K562 (cell line): ENCODE results near the gene KRT8. TPM values are rescaled to one million over a fixed set of nuclear protein-coding genes. Genes with fewer than 3 reads are reported as not detected.

Experiments
- CBX1 ChIP-seq: sonication (generic); IDR thresholded peaks from 2 replicates; pipeline ENCODE4 v1.6.1; 2016; ENCODE audit warnings: antibody characterized with exemption, low read depth, mild to moderate bottlenecking
- CCNT2 ChIP-seq: IDR thresholded peaks from 2 replicates; pipeline ENCODE4 v1.6.1; 2011; ENCODE audit warnings: borderline replicate concordance, low read depth, mild to moderate bottlenecking, moderate library complexity, mixed read lengths, low read length; ENCODE audit not compliant: insufficient read length; ENCODE audit errors: extremely low read depth
- DMBX1 ChIP-seq: fragments of 250-450 bp; sonication (Bioruptor Pico); IDR thresholded peaks from 2 replicates; pipeline ENCODE4 v1.8.0; 2022; ENCODE audit warnings: inconsistent platforms, mild to moderate bottlenecking, moderate library complexity, borderline replicate concordance
- ESRRA ChIP-seq: fragments of 450-650 bp; IDR thresholded peaks from 2 replicates; pipeline ENCODE4 v1.6.1; 2014; ENCODE audit warnings: low read depth, mild to moderate bottlenecking, moderate library complexity, borderline replicate concordance
- EZH2 ChIP-seq: IDR thresholded peaks from 2 replicates; pipeline ENCODE4 v1.6.1; 2012; ENCODE audit warnings: low read depth, mild to moderate bottlenecking, inconsistent platforms, low read length, borderline replicate concordance
- HDAC6 ChIP-seq: IDR thresholded peaks from 2 replicates; pipeline ENCODE4 v1.6.1; 2012; ENCODE audit warnings: low read depth, mild to moderate bottlenecking, control low read depth, inconsistent platforms, low read length, moderate library complexity
- HNRNPUL1 ChIP-seq: fragments of 200-400 bp; formaldehyde crosslinking; IDR thresholded peaks from 2 replicates; pipeline ENCODE4 v1.6.1; 2017; ENCODE audit warnings: low read length
- MIER1 ChIP-seq: fragments of 450-650 bp; IDR thresholded peaks from 2 replicates; pipeline ENCODE4 v1.6.1; 2016; ENCODE audit warnings: antibody characterized with exemption, mild to moderate bottlenecking, low read depth
- MNT ChIP-seq, 2 experiments: fragments of 450-650 bp; conservative IDR thresholded peaks; 2 replicates each; pipeline ENCODE4 v1.6.1; 2017; ENCODE audit warnings: mild to moderate bottlenecking in 2 of 2, moderate library complexity in 2 of 2
- NR2C2 ChIP-seq, 2 experiments: fragments of 200-800 bp in 1 of 2; sonication (Bioruptor generic) in 1 of 2; sonication (generic) in 1 of 2; formaldehyde crosslinking in 1 of 2; IDR thresholded peaks; 2 replicates each; pipeline versions ENCODE4 v1.6.1 to v1.8.0; 2016 to 2022; ENCODE audit warnings: mild to moderate bottlenecking in 1 of 2, missing compliant biosample characterization in 1 of 2, missing genetic modification characterization in 1 of 2, missing genetic modification reagents in 1 of 2
- NUFIP1 ChIP-seq: fragments of 450-650 bp; IDR thresholded peaks from 2 replicates; pipeline ENCODE4 v1.6.1; 2018; ENCODE audit not compliant: partially characterized antibody
- PKNOX1 ChIP-seq: fragments of 450-650 bp; IDR thresholded peaks from 2 replicates; pipeline ENCODE4 v1.6.1; 2016
- RAD21 ChIP-seq, 2 experiments: fragments of 250-450 bp in 1 of 2; fragments of 450-650 bp in 1 of 2; sonication (Bioruptor Pico) in 1 of 2; formaldehyde crosslinking in 1 of 2; IDR thresholded peaks in 1 of 2; conservative IDR thresholded peaks in 1 of 2; 2 replicates each; pipeline versions ENCODE4 v1.4.0 to v1.8.0; 2020 to 2022; ENCODE audit warnings: mild to moderate bottlenecking in 2 of 2, moderate library complexity in 1 of 2
- SMAD4 ChIP-seq: fragments of 250-450 bp; sonication (Bioruptor Pico); conservative IDR thresholded peaks from 2 replicates; pipeline ENCODE4 v1.8.0; 2021; ENCODE audit warnings: inconsistent platforms, mild to moderate bottlenecking, moderate library complexity
- SMARCC2 ChIP-seq: fragments of 450-650 bp; IDR thresholded peaks from 2 replicates; pipeline ENCODE4 v1.6.1; 2017; ENCODE audit warnings: antibody characterized with exemption, moderate library complexity, mild to moderate bottlenecking, low read depth
- SNRNP70 ChIP-seq: fragments of 200-400 bp; formaldehyde crosslinking; optimal IDR thresholded peaks from 2 replicates; pipeline ENCODE3; 2017; ENCODE audit warnings: low read depth, low read length
- SOX6 ChIP-seq: fragments of 450-650 bp; IDR thresholded peaks from 2 replicates; pipeline ENCODE4 v1.6.1; 2014; ENCODE audit warnings: mild to moderate bottlenecking
- USF1 ChIP-seq: sonication (generic); formaldehyde crosslinking; IDR thresholded peaks from 2 replicates; pipeline ENCODE4 v1.9.0; 2022; ENCODE audit warnings: mild to moderate bottlenecking, missing genetic modification reagents
- YY1 ChIP-seq, 3 experiments: IDR thresholded peaks; 2 replicates each; pipeline ENCODE4 v1.6.1; 2011; ENCODE audit warnings: low read length in 2 of 3, mild to moderate bottlenecking in 2 of 3, moderate library complexity in 2 of 3, borderline replicate concordance in 1 of 3, control low read depth in 1 of 3, low read depth in 1 of 3; ENCODE audit not compliant: insufficient read depth in 3 of 3, insufficient replicate concordance in 2 of 3, control insufficient read depth in 1 of 3, insufficient read length in 1 of 3; ENCODE audit errors: extremely low read depth in 1 of 3
- ZBED1 ChIP-seq: IDR thresholded peaks from 2 replicates; pipeline ENCODE4 v1.6.1; 2014
- ZNF23 ChIP-seq: fragments of 250-450 bp; sonication (Bioruptor Pico); IDR thresholded peaks from 2 replicates; pipeline ENCODE4 v1.4.0; 2020; ENCODE audit warnings: mild to moderate bottlenecking
- ZNF778 ChIP-seq: fragments of 450-650 bp; formaldehyde crosslinking; IDR thresholded peaks from 2 replicates; pipeline ENCODE4 v1.4.0; 2020; ENCODE audit warnings: mild to moderate bottlenecking, moderate library complexity
- polyA plus RNA-seq, 8 experiments: library from polyadenylated mRNA; depleted of rRNA in 4 of 8; stranded (reverse) in 5 of 8; unstranded in 3 of 8; fragments of >200 nt; fragmentation: Nextera tagmentation in 2 of 8; fragmentation: Illumina TruSeq in 1 of 8; extraction: Ambion mirVana in 2 of 8; extraction: Trizol in 1 of 8; gene quantifications; 2 replicates each; pipeline versions ENCODE4 v1.2.1 to v1.2.3, GENCODE V29; 2011 to 2014; ENCODE audit warnings: inconsistent platforms in 1 of 8, missing spikeins in 1 of 8
- total RNA-seq, 7 experiments: library from RNA; depleted of rRNA in 6 of 7; stranded (reverse); fragments of >200 nt in 6 of 7; fragmentation: Illumina TruSeq in 2 of 7; extraction: Trizol in 2 of 7; gene quantifications; 2 replicates each; pipeline versions ENCODE4 v1.2.1 to v1.2.3, GENCODE V29; 2011 to 2021; ENCODE audit warnings: low replicate concordance in 1 of 7
- TF ChIP-seq, protein P1 (sequence below): fragments of 450-650 bp; formaldehyde crosslinking; conservative IDR thresholded peaks from 2 replicates; pipeline ENCODE4 v1.4.0; 2022; ENCODE audit warnings: mild to moderate bottlenecking, missing genetic modification characterization

KRT8 gene
- total and polyA plus RNA-seq, 9 of the 15 experiments (the other 6 are each of a cell fraction or from before 2014, with no cell fraction given) = 41.5 to 661 (median 260) TPM

DNA sequence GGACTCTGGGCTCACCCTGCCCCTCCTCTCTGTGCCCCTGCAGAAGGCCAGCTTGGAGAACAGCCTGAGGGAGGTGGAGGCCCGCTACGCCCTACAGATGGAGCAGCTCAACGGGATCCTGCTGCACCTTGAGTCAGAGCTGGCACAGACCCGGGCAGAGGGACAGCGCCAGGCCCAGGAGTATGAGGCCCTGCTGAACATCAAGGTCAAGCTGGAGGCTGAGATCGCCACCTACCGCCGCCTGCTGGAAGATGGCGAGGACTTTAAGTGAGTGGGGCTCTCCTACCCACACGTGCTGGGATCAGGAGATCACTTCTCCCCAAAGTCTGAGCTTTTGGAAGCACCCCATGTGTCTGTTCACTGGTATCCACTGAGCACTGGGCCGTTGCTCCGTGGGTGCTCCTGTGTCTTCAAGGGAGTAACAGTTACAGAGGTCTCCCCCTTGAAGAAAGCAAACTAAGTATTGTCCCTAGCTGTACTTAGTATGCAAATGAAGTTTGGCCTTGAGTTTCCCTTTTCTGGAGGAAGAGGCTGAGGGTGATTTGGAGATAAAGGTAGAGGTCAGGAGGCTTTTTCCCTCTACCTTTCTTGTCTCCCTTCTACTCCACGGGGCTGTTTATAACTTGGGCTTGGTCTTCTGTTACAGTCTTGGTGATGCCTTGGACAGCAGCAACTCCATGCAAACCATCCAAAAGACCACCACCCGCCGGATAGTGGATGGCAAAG is 47.4 kb upstream of the KRT8 start (continued):
- TF ChIP-seq ESRRA (peak; percentile 85), SNRNP70 (no peak), DMBX1 (no peak), ZNF23 (no peak), MNT (conservative IDR thresholded peaks at IDR 0.05) (peak; percentile 42 to 57; a peak in 2 of 4 replicates), SMARCC2 (no peak), MIER1 (no peak), NUFIP1 (no peak), PKNOX1 (no peak), SMAD4 (peak; percentile 30; the same call in 1 of the 2 replicates), CBX1 (no peak), HDAC6 (no peak), YY1 (IDR thresholded peaks at IDR 0.05; ENCODE audit: borderline replicate concordance in 1 of 3, control insufficient read depth in 1 of 3, extremely low read depth in 1 of 3, insufficient read depth in 3 of 3, insufficient read length in 1 of 3, insufficient replicate concordance in 2 of 3, low read depth in 1 of 3, low read length in 2 of 3) (no peak), RAD21 (CRISPR knock-in tag; conservative IDR thresholded peaks at IDR 0.05 in 1 of 2, IDR thresholded peaks at IDR 0.05 in 1 of 2) (peak; percentile 63 to 76), ZNF778 (CRISPR knock-in tag) (no peak), HNRNPUL1 (no peak), EZH2 (no peak), SOX6 (no peak), NR2C2 (CRISPR knock-in tag; IDR thresholded peaks at IDR 0.05) (0 out of 2 replicates have a peak, but pooled peaks have one; percentile 44), NR2C2 (tag; IDR thresholded peaks at IDR 0.05) (peak; percentile 21; the same call in 1 of the 2 replicates), ZBED1 (no peak), CCNT2 (no peak), USF1 (CRISPR knock-in tag) (peak; percentile 52; the same call in 1 of the 2 replicates)
- TF ChIP-seq, protein P1, sequence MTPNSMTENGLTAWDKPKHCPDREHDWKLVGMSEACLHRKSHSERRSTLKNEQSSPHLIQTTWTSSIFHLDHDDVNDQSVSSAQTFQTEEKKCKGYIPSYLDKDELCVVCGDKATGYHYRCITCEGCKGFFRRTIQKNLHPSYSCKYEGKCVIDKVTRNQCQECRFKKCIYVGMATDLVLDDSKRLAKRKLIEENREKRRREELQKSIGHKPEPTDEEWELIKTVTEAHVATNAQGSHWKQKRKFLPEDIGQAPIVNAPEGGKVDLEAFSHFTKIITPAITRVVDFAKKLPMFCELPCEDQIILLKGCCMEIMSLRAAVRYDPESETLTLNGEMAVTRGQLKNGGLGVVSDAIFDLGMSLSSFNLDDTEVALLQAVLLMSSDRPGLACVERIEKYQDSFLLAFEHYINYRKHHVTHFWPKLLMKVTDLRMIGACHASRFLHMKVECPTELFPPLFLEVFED = no peak
